GM18868 (cell line): Measurements from ENCODE around the gene PCDHB16.
"Not testable (repeated sequence)": the region's sequence is repeated elsewhere in the genome, so short reads cannot be mapped to it uniquely, and the experiment has no call there.

Experiments used
- ATAC-seq: cut with Tn5 transposase; IDR thresholded peaks from one replicate; pipeline ENCODE4 v1.9.1; 2021; ENCODE audit warnings: mild to moderate bottlenecking, moderate library complexity; ENCODE audit not compliant: unreplicated experiment

The PCDHB16 gene

GRCh38 chr5:141224844-141225243 lies 42.7 kb downstream of the PCDHB16 start:
- not testable (repeated sequence) for ATAC-seq

- ATAC-seq, result not testable (repeated sequence)
Observed at GRCh38 chr5:141225421-141225820, 43.2 kb downstream of the PCDHB16 start.

DNA sequence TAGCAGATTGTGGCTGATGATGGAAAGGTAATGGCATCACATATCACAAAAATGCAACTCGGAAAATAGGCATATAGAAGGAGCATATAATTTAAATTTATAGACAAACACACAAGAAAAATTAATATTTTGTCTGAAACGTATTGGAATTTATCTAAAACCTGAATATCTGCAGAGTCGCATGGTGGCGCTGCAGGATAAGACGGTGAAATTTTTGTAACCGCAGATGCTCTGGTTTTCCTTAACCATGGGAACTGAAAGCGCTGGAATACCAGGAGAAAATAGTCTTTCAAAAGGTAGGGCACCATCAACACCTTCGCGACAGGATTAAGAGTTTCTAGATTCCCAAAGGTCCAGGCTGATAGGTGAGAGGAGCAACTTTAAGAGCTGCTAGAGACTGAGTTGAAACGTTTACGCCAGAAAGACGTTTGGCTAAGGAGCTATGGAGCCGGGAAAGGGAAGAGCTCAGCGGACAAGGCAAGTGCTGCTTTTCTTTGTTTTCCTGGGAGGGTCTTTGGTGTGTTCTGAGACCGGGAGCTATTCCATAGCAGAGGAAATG lies 52.0 kb downstream of the PCDHB16 start:
- no peak for ATAC-seq
